Midbrain (tissue), 1 donor: Measurements from ENCODE around the gene MUS81.
A peak's percentile ranks its signal among the peaks of the same experiment; 100 is the strongest.
"Not testable (repeated sequence)": the region's sequence is repeated elsewhere in the genome, so short reads cannot be mapped to it uniquely, and the experiment has no call there.

ENCODE experiments used
- DNase-seq: peaks from one replicate; lab custom pipeline; 2025; lab: John Stamatoyannopoulos, UW

The MUS81 gene

GRCh38 chr11:65873318-65874156, 13.3 kb downstream of the MUS81 start:
- DNase-seq: peak; percentile 94

- DNase-seq: no peak
Observed at GRCh38 chr11:65879617-65880016, 19.4 kb downstream of the MUS81 start, which contains the start of gene CTSW. Gene CTSW (plus strand): TSS chr11:65879837. CDS start chr11:65879855, 18 bp downstream.

GRCh38 chr11:65880027-65880426, 19.8 kb downstream of the MUS81 start:
- no peak for DNase-seq

- no peak for DNase-seq
Observed at GRCh38 chr11:65880844-65881421, 20.7 kb downstream of the MUS81 start.

- no peak for DNase-seq
Observed at GRCh38 chr11:65882120-65883057, 22.2 kb downstream of the MUS81 start.

GRCh38 chr11:65883058-65883761, 23.0 kb downstream of the MUS81 start:
- no peak for DNase-seq

GRCh38 chr11:65883786-65884715, 23.8 kb downstream of the MUS81 start:
- DNase-seq: no peak

- DNase-seq: peak; percentile 80
Observed at GRCh38 chr11:65884716-65885092, 24.5 kb downstream of the MUS81 start.

- no peak for DNase-seq
Observed at GRCh38 chr11:65885231-65885630, 25.0 kb downstream of the MUS81 start.

- DNase-seq: no peak
Observed at GRCh38 chr11:65885808-65886536, 25.7 kb downstream of the MUS81 start.

GRCh38 chr11:65886826-65887722, 26.8 kb downstream of the MUS81 start:
- no peak for DNase-seq

GRCh38 chr11:65887723-65888162, 27.5 kb downstream of the MUS81 start:
- no peak for DNase-seq

GRCh38 chr11:65888163-65888814, 28.1 kb downstream of the MUS81 start, which contains the start of gene FIBP:
Gene FIBP (minus strand): TSS chr11:65888471. CDS start chr11:65888418, 53 bp downstream.
- peak; percentile 98 for DNase-seq

GRCh38 chr11:65890324-65891218, 30.3 kb downstream of the MUS81 start, which contains the start of gene CCDC85B:
Gene CCDC85B (plus strand): TSS chr11:65890673. CDS start chr11:65890784, 111 bp downstream.
- peak; percentile 96 for DNase-seq

- DNase-seq: no peak
Observed at GRCh38 chr11:65891219-65892136, 31.2 kb downstream of the MUS81 start.

GRCh38 chr11:65892137-65892540, 31.9 kb downstream of the MUS81 start:
- DNase-seq: not testable (repeated sequence)
